ENCODE results near the gene TMEM69. TPM values are rescaled to one million over a fixed set of nuclear protein-coding genes. Genes with fewer than 3 reads are reported as not detected.

Gene TMEM69
- total and polyA plus RNA-seq, 4 donors: 8.0 to 13.0 (median 12.0) TPM

- peak overlapping the region in 1 of 2 donors; percentile 65 for H3K9ac ChIP-seq (ENCODE audit: low read depth in 1 of 2, low read length in 2 of 2)
- H3K4me1 ChIP-seq (ENCODE audit: control insufficient read depth in 4 of 4, insufficient read depth in 4 of 4, low read length in 3 of 4): peaks cover 15 to 51% (median 40%) of the 10 kb centered on the region in 4 donors
- H3K27me3 ChIP-seq (ENCODE audit: control insufficient read depth in 4 of 4, insufficient read depth in 4 of 4, low read length in 3 of 4): no peaks in the 10 kb centered on the region
- no peaks in the 10 kb centered on the region for H3K36me3 ChIP-seq (ENCODE audit: control insufficient read depth in 4 of 4, insufficient read depth in 3 of 4, low read depth in 1 of 4, low read length in 3 of 4)
- 13% methylated on average over 2 of the region's 2 CpGs for WGBS
- TF ChIP-seq HNF4G (IDR thresholded peaks at IDR 0.05) (no peak), TAF1 (conservative IDR thresholded peaks at IDR 0.05) (no peak), ZBTB33 (IDR thresholded peaks at IDR 0.05) (no peak), FOXA1 (IDR thresholded peaks at IDR 0.05) (no peak), GABPA (IDR thresholded peaks at IDR 0.05 in 1 of 2, conservative IDR thresholded peaks at IDR 0.05 in 1 of 2) (no peak), SP1 (IDR thresholded peaks at IDR 0.05) (no peak), ATF3 (IDR thresholded peaks at IDR 0.05) (no peak), EGR1 (IDR thresholded peaks at IDR 0.05; ENCODE audit: low read depth in 2 of 2) (no peak), RAD21 (IDR thresholded peaks at IDR 0.05) (no peak), JUND (IDR thresholded peaks at IDR 0.05) (no peak), REST (IDR thresholded peaks at IDR 0.05) (no peak), YY1 (IDR thresholded peaks at IDR 0.05) (no peak), FOXA2 (IDR thresholded peaks at IDR 0.05) (no peak), HNF4A (conservative IDR thresholded peaks at IDR 0.05) (no peak), NR2F2 (IDR thresholded peaks at IDR 0.05) (no peak), RXRA (IDR thresholded peaks at IDR 0.05) (no peak)
- TF ChIP-seq, protein P1, sequence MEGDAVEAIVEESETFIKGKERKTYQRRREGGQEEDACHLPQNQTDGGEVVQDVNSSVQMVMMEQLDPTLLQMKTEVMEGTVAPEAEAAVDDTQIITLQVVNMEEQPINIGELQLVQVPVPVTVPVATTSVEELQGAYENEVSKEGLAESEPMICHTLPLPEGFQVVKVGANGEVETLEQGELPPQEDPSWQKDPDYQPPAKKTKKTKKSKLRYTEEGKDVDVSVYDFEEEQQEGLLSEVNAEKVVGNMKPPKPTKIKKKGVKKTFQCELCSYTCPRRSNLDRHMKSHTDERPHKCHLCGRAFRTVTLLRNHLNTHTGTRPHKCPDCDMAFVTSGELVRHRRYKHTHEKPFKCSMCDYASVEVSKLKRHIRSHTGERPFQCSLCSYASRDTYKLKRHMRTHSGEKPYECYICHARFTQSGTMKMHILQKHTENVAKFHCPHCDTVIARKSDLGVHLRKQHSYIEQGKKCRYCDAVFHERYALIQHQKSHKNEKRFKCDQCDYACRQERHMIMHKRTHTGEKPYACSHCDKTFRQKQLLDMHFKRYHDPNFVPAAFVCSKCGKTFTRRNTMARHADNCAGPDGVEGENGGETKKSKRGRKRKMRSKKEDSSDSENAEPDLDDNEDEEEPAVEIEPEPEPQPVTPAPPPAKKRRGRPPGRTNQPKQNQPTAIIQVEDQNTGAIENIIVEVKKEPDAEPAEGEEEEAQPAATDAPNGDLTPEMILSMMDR (IDR thresholded peaks at IDR 0.05; ENCODE audit: low read depth, low read length, missing input control): no peak
- TF ChIP-seq, protein P2, sequence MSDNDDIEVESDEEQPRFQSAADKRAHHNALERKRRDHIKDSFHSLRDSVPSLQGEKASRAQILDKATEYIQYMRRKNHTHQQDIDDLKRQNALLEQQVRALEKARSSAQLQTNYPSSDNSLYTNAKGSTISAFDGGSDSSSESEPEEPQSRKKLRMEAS (IDR thresholded peaks at IDR 0.05): no peak
- H3K9me3 ChIP-seq (ENCODE audit: control insufficient read depth in 4 of 4, low read length in 3 of 4): no peaks in the 10 kb centered on the region
- peak overlapping the region; percentile 47 to 99 (median 92) for H3K4me3 ChIP-seq (ENCODE audit: low read depth in 1 of 3, low read length in 3 of 3)
- DNase-seq (ENCODE audit: low spot score): no peak
- no peak overlapping the region for H3K27ac ChIP-seq (ENCODE audit: low read depth in 1 of 2, low read length in 2 of 2)
These were observed 3.6 kb upstream of the TMEM69 start for GRCh38 chr1:45684402-45684801.

Measured in liver (tissue), 9 donors.